Raji (cell line): ENCODE results near the gene DDX17.

Experiments used
- POLR2A ChIP-seq: IDR thresholded peaks from 2 replicates; pipeline ENCODE4 v1.6.1; 2011; ENCODE audit warnings: low read depth, low read length, control low read depth; ENCODE audit not compliant: insufficient read depth

Gene DDX17

DNA sequence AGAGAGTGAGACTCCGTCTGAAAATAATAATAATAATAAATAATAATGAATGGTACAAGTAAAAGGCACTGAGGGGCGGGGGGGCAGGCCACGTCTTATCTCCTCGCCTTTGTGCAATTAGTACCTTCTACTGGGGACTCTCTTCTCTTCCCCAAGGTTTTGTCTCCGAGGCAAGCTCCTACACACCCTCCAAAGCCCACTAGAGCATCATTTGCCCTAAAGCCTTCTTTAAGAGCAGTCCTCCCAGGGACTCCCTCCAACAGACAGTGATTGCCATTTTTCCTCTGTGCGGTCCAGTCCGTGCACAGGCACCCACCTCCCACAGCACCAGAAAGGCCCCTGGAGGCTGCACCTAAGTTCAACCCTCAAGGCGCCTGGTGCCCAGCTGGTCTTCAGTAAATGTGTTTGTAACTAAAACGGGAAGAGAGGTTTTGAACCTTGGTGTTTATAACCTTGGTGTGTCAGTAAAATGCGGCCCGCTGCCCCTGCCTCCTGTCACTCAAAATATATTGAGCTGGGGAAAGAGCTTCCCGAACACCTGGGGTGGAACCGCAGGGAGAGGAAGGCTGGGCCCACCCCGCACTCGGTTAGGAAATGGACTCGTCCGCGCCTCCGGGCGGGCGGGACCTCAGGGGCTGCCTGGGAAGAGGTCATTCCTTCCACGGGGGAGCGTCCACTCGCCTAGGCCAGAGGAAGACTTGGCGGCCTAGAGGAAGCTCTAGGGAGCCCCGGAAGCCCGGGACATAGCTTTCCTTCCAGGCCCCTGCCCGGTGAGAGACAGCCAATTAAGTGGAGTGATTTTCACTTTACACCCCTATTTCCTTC is 42.9 kb downstream of the DDX17 start:
- no peak for TF ChIP-seq POLR2A

DNA sequence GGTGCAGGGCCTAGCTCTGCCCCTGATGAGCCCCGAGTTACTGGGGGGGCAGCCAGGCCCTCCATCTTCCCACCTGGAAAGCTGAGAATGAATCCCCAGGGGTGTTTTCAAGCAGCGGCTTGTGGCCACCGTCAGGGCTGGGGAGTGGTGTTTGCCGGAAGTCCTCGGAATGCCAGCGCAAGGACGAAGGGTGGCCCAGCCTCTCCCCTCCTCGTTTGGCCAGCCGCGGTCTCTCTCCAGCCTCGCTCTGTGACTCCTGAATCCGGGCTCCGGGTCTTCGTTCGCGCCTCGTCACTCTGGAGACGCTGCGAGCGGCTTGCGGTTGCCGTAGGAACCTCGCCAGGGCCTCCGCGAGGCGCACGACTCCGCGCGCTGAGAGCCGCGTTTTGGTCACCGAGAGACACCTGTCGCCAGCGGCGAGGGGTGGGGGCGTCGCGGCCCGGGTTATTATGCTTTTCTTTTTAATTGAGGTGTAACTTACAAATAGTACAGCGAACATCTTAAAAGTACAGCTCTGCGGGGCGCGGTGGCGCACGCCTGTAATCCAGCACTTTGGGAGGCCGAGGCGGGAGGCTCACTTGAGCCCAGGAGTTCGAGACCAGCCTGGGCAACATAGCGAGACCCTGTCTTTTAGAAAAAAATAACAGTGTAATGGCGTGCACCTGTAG is 44.6 kb downstream of the DDX17 start:
- no peak for TF ChIP-seq POLR2A

DNA sequence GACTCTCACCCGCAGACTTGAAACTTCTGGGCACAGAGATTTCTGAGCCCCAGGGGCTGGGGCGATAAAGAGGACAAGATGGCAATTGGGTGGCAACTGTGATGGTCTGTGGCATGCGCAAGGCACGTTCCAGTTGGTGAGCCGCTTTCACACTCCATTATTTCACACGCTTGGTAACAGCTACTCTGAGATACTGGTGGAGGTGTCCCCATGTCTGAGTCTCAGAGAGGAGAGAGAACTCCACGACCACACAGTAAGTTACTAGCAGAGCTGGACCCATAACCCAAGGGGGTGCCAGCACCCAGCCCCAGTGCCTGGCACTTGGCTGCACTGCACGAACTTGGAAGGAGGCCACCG is 45.1 kb downstream of the DDX17 start:
- no peak for TF ChIP-seq POLR2A

DNA sequence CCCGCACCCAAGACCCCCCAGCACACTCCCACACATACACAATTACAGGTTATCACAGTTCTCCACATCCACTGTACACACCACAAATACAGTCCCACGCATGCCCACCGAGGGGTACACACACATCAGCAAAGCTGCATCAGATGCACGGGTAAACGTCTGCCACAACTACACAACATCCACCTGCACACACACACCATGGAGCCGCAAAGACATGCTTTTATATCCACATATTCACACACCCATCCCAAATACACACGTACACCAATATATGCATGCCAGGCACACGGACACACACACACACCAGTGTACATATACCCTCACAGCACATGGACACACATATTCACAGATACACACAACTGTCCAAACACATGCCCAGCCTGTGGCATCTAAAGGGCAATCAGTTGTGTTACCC is 45.7 kb downstream of the DDX17 start:
- no peak for TF ChIP-seq POLR2A

- no peak for TF ChIP-seq POLR2A
Observed at GRCh38 chr22:38456841-38457699, 49.0 kb downstream of the DDX17 start.

GRCh38 chr22:38456272-38456835 is 49.8 kb downstream of the DDX17 start:
- TF ChIP-seq POLR2A = no peak

DNA sequence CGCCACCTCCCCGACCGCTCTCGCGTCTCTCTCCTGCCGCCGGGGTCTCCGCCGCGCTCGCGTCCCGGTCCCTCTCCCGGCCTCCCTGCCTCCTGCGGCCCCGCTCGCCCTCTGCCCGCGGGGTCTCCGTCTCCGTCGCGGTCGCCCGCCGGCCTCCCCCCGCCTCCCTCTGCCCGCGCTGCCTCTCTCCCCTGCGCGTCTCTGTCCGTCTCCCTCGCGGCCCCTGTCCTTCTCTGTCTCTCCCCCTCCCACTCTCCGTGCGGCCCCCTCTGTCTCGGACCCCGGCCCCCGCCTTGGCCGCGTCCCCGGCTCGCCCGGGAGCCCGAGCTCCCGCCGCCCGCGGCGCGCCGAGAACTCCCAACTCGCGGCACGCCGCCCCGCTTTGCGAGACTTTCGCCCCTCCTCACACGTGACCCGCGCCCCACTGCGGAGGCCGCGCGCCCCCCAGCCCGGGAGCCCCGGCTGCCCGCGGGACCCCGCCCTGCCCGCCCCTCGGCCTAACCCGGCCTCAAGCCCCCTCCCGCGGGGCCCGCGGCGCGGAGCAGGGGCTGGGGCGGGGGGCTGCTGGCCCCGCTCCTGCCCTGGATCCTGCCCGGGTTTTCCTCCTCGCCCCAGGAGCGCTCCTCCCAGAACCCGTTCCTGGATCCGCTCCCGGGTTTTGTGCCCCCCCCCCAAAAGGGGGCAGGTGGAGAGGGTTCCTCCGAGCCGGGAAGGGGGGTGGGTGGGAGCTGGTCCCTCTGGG is 50.4 kb downstream of the DDX17 start:
- no peak for TF ChIP-seq POLR2A

- no peak for TF ChIP-seq POLR2A
Observed at GRCh38 chr22:38455076-38455529, 51.0 kb downstream of the DDX17 start, which contains the start of gene KCNJ4. TSS of gene KCNJ4 (minus strand) at chr22:38455199. CDS start at chr22:38428132, 27,067 bp downstream.

- TF ChIP-seq POLR2A = no peak
Observed at GRCh38 chr22:38454353-38455075, 51.6 kb downstream of the DDX17 start.

DNA sequence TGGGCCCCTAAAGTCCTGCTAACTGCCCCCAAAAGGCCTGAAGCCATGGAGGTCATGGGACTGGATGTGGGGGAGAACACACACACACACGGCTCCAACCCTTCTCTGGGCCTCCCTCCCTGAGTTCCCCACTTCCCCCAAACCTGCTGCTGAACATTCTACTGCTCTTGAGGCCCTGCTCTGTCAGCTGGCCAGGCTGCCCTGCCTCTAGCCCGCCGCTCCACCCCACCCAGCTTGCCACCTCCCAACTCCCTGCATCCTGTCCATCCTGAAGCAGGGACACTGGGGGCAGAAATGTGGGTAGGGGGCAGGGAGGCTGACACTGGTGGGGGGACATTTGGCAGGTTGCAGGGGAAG is 52.1 kb downstream of the DDX17 start:
- no peak for TF ChIP-seq POLR2A

DNA sequence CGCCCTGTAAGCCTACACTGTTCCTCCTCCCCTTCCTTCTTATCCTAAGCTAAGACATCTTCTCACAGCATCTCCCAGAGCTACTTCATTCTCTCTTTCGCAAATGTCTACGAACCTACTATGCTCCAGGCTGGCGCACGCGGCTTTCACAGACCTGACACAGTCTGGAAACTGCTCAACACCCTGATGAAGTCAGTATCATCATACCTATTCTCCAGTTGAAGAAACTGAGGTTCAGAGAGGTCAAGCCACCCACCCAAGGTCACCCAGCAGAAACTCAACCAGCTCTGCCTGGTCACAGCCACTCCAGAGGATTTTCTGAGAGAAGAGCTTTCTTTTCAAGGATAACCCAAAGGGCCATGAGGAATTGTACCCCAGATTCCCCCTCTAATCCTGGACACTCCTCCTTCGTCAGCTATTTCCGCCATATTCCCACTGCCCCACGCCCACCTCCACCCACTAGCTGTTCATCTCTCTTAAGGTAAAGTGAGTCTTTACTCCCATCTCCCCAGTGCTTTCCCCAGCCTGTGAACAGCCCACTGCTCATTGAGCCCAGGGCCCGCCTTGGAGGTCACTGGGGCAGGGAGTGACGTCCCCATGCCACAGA is 52.9 kb downstream of the DDX17 start:
- no peak for TF ChIP-seq POLR2A

GRCh38 chr22:38452373-38453065 is 53.6 kb downstream of the DDX17 start:
- no peak for TF ChIP-seq POLR2A

DNA sequence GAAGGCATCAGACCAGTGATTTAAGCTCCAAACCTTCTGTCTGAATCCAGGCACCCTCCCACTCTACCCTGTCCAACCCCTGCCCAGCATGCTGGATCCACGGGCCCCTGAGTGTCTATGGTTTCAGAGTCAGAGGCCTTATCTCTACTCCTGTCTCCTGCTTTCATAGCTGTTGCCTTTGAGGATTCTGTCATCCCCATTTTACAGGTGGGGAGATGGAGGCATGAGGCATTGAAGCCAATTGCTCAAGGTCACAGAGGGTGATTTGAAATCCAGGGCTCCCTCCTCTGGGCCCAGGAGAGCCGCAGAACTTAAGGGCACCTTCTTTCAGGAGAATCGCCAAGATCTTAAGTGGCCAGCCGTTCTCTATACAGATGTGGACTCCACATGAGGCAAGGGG is 54.2 kb downstream of the DDX17 start:
- TF ChIP-seq POLR2A = no peak
